NCI-H2171 (cell line): ENCODE results near the gene SAFB.

Experiments
- DNase-seq: peaks from one replicate; lab custom pipeline; 2025; lab: John Stamatoyannopoulos, UW

The SAFB gene

GRCh38 chr19:5666921-5667610, 44.2 kb downstream of the SAFB start:
- DNase-seq, result no peak

- DNase-seq, result no peak
Measured at GRCh38 chr19:5667751-5668271, 44.9 kb downstream of the SAFB start.

- DNase-seq, result no peak
Measured at GRCh38 chr19:5669212-5669611, 46.3 kb downstream of the SAFB start.

GRCh38 chr19:5671600-5671999, 48.7 kb downstream of the SAFB start:
- DNase-seq, result no peak

- DNase-seq, result no peak
Measured at GRCh38 chr19:5672708-5673459, 50.0 kb downstream of the SAFB start.

GRCh38 chr19:5673752-5674151, 50.9 kb downstream of the SAFB start:
- no peak for DNase-seq

- DNase-seq, result no peak
Measured at GRCh38 chr19:5674714-5675113, 51.8 kb downstream of the SAFB start.

GRCh38 chr19:5676105-5676771, 53.4 kb downstream of the SAFB start:
- no peak for DNase-seq

- no peak for DNase-seq
Measured at GRCh38 chr19:5676772-5677105, 53.9 kb downstream of the SAFB start.

- DNase-seq, result no peak
Measured at GRCh38 chr19:5677136-5677535, 54.3 kb downstream of the SAFB start.

- no peak for DNase-seq
Measured at GRCh38 chr19:5677580-5677979, 54.7 kb downstream of the SAFB start.

- DNase-seq, result no peak
Measured at GRCh38 chr19:5678071-5678718, 55.3 kb downstream of the SAFB start.

- no peak for DNase-seq
Measured at GRCh38 chr19:5679289-5680083, 56.6 kb downstream of the SAFB start.

GRCh38 chr19:5680084-5680436, 57.2 kb downstream of the SAFB start:
- DNase-seq, result no peak

- peak; percentile 99 for DNase-seq
Measured at GRCh38 chr19:5680437-5681368, 57.8 kb downstream of the SAFB start, which contains the start of the genes HSD11B1L and MICOS13. Gene HSD11B1L (plus strand): TSS chr19:5681027. CDS start chr19:5684833, 3,806 bp downstream. Gene MICOS13 (minus strand): TSS chr19:5680516. CDS start chr19:5680486, 30 bp downstream.

GRCh38 chr19:5681391-5682106, 58.7 kb downstream of the SAFB start:
- DNase-seq, result no peak

GRCh38 chr19:5682107-5682482, 59.2 kb downstream of the SAFB start:
- DNase-seq, result no peak

- DNase-seq, result no peak
Measured at GRCh38 chr19:5683177-5683886, 60.4 kb downstream of the SAFB start.
